Fibroblast of the aortic adventitia (primary cell): Measurements from ENCODE around the gene SAMD4A. TPM values are rescaled to one million over a fixed set of nuclear protein-coding genes. Genes with fewer than 3 reads are reported as not detected.

ENCODE experiments used
- DNase-seq: peaks from one replicate; pipeline ENCODE4 v3.0.0-alpha.2; 2010; ENCODE audit warnings: low read depth
- H3K4me3 ChIP-seq: 2 replicates; pipeline ENCODE4 v1.5.1; 2011; ENCODE audit warnings: low read depth, mild to moderate bottlenecking, control low read depth, low read length, moderate library complexity
- total RNA-seq: library from RNA; depleted of rRNA; stranded (reverse); fragments of >200 nt; gene quantifications from 2 replicates; pipeline ENCODE4 v1.2.3, GENCODE V29; 2012; ENCODE audit warnings: low replicate concordance
- TF ChIP-seq, protein P1 (sequence below): IDR thresholded peaks from 2 replicates; pipeline ENCODE4 v1.5.1; 2011; ENCODE audit warnings: mild to moderate bottlenecking, low read length, control low read depth, inconsistent platforms; ENCODE audit not compliant: insufficient read depth

Gene SAMD4A
- total RNA-seq, 1 donor, result 20.1 TPM

DNA sequence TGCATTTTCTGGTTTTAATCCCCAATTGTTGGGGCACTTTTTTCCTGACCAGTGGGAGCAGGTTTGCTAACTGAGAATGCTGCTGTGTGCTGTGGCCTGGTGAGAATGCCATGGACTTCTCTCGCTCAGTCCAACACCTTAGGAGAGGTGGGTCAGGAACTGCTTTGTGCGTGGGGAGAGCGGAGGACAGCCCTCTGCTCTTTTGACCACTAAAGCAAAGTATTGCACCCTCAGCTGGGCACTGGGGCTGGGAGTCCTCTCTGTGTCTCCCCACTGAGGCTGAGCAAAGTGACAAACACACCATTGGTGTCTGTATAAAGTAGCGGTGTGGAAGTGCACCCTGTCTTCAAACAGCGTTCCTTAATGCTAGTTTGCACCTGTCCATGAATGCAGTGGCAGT, 136.2 kb downstream of the SAMD4A start:
- DNase-seq, result no peak
- no peak overlapping the region for H3K4me3 ChIP-seq
- TF ChIP-seq, protein P1, sequence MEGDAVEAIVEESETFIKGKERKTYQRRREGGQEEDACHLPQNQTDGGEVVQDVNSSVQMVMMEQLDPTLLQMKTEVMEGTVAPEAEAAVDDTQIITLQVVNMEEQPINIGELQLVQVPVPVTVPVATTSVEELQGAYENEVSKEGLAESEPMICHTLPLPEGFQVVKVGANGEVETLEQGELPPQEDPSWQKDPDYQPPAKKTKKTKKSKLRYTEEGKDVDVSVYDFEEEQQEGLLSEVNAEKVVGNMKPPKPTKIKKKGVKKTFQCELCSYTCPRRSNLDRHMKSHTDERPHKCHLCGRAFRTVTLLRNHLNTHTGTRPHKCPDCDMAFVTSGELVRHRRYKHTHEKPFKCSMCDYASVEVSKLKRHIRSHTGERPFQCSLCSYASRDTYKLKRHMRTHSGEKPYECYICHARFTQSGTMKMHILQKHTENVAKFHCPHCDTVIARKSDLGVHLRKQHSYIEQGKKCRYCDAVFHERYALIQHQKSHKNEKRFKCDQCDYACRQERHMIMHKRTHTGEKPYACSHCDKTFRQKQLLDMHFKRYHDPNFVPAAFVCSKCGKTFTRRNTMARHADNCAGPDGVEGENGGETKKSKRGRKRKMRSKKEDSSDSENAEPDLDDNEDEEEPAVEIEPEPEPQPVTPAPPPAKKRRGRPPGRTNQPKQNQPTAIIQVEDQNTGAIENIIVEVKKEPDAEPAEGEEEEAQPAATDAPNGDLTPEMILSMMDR, result no peak

DNA sequence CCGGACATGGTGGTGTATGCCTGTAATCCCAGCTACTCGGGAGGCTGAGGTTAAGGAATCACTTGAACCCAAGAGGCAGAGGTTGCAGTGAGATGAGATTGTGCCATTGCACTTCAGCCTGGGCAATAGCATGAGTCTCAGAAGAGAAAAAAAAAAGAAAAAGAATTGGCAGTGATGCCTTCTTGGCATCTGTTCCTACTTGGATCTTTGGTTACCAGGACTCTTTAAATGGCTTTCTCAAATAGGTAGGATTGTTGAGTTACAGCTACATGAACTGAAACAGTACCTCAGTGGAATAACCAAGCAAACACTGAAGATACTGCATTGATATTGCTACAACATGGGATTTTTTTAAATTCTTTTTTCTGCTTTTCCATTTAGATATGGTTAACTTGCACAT, 136.8 kb downstream of the SAMD4A start:
- no peak overlapping the region for H3K4me3 ChIP-seq
- no peak for DNase-seq
- TF ChIP-seq, protein P1, result no peak

DNA sequence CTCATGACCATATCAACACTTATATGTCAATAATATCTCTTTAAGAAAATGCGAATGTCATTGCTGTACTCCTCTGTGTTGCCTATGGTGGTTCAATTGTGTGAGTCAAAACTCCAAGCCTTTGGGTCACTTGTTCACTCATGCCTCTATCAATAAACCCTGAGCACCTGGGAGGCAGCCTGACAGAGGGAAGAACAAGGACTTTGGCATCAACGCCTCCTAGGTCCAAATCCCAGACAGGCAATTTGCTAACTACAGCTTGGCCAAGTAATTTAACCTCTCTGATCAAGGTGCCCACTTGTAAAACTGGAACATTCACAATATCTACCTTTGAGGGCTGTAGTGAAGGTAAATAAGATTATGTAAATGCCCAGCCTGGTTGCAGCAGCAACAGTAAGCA, 137.8 kb downstream of the SAMD4A start:
- TF ChIP-seq, protein P1, result no peak
- no peak overlapping the region for H3K4me3 ChIP-seq

DNA sequence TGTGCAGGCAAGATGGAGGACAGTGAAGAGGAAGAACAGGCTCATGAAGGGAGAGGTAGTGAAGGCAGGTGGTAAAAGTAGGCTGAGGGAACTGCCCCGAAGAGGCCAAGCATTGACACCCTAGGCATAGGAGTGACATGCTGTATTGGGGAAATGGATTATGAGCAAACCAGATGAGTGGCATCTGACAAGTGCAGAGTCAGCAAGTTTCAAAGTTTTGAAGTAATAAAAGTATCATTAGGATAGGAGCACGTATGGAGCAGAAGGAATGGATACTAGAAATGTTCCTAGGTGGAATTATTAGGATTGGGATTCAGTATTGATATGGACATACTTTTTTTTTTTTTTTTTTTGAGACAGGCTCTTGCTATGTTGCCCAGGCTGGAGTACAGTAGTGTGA, 139.8 kb downstream of the SAMD4A start:
- DNase-seq, result no peak
- TF ChIP-seq, protein P1, result no peak

More for the DNA sequence above, 137.8 kb downstream of the SAMD4A start:
- DNase-seq, result no peak

DNA sequence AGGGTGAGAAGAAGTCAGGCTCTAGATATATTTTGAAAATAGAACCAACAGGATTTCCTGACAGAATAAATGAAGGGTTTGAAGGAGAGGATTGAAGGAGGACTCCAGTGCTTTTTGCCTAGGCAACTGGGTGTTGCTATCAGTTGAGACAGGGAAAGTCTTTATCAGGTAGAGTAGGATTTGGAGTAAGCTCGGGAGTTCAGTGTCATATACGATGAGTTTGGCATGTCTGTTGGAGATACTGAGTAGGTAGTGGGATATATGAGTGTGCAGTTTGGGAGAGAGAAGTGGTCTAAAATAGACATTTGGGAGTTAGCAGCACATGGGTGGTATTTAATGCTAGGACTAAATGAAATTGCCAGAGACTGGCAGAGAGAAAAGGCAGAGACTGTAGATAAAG, 141.2 kb downstream of the SAMD4A start:
- DNase-seq, result no peak
- TF ChIP-seq, protein P1, result no peak
- H3K4me3 ChIP-seq, result no peak overlapping the region

More for the DNA sequence above, 139.8 kb downstream of the SAMD4A start:
- no peak overlapping the region for H3K4me3 ChIP-seq

DNA sequence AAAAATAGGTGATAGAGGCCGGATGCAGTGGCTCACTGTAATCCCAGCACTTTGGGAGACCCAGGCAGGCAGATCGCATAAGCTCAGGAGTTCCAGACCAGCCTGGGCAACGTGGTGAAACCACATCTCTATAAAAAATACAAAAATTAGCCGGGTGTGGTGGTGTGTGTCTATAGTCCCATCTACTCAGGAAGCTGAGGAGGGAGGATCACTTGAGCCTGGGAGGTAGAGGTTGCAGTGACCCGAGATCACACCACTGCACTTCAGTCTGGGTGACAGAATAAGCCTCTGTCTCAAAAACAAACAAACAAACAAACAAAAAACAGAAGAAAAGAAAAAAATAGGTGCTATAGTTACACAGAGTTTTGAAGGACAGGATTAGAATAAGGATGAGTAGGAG, 142.1 kb downstream of the SAMD4A start:
- DNase-seq, result no peak
- TF ChIP-seq, protein P1, result no peak
- no peak overlapping the region for H3K4me3 ChIP-seq

DNA sequence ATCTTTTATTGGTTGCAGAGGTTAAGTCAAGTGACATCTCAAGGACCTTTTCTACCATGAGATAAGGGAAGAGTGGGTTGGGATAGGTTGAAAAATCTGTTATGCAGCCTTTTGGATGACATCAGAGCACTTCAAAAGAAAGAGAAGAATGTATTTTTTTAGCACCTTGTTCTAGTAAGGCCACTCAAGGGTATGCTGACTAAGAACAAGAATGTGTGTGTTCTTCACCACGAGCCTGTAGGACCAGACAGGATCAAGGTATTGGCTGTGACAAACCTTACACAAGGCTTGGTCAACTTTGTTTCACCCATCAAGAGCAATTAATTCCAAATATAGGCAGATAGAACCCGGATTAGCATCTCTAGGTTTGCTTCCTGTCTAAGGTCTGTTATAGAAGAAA, 142.5 kb downstream of the SAMD4A start:
- TF ChIP-seq, protein P1, result no peak
- H3K4me3 ChIP-seq, result no peak overlapping the region
- no peak for DNase-seq
